ENCODE data around the gene PARD6B. TPM values are rescaled to one million over a fixed set of nuclear protein-coding genes. Genes with fewer than 3 reads are reported as not detected.
"Not testable (repeated sequence)": the region's sequence is repeated elsewhere in the genome, so short reads cannot be mapped to it uniquely, and the experiment has no call there.

The PARD6B gene
- total and polyA plus RNA-seq, 8 donors = 3.2 to 69.5 (median 10.6) TPM

DNA sequence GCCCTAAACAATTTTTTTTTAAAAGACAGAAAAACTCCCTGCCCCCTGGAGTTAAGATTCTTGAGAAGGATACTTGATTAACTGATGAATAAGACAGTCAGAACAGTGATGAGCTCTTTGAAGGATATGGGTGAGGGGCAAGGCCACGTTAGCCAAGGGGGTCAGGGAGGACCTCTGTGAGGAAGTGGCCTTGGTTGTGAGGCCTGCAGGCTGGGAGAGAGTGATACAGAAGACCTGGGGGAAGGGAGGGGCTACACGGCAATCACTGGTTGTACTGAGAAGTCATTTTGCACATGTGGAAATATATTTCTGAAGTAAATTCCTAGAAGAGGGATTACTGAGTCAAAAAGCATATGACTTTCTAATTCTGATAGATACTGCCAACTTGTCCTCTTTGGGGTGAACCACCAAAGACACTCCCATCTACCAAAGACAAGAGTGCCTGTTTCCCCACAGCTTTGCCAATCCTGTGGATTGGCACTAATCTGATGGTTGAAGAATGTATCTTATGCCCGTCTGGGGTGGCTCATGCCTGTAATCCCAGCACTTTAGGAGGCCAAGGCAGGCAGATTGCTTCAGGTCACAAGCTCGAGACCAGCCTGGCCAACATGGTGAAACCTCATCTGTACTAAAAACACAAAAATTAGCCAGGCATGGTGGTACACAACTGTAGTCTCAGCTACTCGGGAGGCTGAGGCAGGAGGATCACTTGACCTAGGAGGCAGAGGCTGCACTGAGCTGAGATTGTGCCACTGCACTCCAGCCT is 41.2 kb downstream of the PARD6B start:
- no peaks in the 10 kb centered on the region for H3K9me3 ChIP-seq
- intact Hi-C loops (cut with DNase I; ENCODE audit: low total_unique reads) = no loop called here
- H3K27ac ChIP-seq = no peak overlapping the region
- 77 to 84% (median 82%) methylated on average over 5 of the region's 5 CpGs for whole genome bisulfite sequencing, 5 donors
- no peak overlapping the region for H3K4me3 ChIP-seq
- DNase-seq = no peak
- TF ChIP-seq, protein P1, sequence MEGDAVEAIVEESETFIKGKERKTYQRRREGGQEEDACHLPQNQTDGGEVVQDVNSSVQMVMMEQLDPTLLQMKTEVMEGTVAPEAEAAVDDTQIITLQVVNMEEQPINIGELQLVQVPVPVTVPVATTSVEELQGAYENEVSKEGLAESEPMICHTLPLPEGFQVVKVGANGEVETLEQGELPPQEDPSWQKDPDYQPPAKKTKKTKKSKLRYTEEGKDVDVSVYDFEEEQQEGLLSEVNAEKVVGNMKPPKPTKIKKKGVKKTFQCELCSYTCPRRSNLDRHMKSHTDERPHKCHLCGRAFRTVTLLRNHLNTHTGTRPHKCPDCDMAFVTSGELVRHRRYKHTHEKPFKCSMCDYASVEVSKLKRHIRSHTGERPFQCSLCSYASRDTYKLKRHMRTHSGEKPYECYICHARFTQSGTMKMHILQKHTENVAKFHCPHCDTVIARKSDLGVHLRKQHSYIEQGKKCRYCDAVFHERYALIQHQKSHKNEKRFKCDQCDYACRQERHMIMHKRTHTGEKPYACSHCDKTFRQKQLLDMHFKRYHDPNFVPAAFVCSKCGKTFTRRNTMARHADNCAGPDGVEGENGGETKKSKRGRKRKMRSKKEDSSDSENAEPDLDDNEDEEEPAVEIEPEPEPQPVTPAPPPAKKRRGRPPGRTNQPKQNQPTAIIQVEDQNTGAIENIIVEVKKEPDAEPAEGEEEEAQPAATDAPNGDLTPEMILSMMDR (IDR thresholded peaks at IDR 0.05) = no peak
- no peak for TF ChIP-seq POLR2A (IDR thresholded peaks at IDR 0.05)
- no peak for TF ChIP-seq EP300 (IDR thresholded peaks at IDR 0.05)
- no peak for TF ChIP-seq POLR2AphosphoS5 (IDR thresholded peaks at IDR 0.05)
- H3K27me3 ChIP-seq = peaks cover 0 to 6% (median 0%) of the 10 kb centered on the region in 3 donors
- no peaks in the 10 kb centered on the region for H3K4me1 ChIP-seq
- no peaks in the 10 kb centered on the region for H3K36me3 ChIP-seq

DNA sequence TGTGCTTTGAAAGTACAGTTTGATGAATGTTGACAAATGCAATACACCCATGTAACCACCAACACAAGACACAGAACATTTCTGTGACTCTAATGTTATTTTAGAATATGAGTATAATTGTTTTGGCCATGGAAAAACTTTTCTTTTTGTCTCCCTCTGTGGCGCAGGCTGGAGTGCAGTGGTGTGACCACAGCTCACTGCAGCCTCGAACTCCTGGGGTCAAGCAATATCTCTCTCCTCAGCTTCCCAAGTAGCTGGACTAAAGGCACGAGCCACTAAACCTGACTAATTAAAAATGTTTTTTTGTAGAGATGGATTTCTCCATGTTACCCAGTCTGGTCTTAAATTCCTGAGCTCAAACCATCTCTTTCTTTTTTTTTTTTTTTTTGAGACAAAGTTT is 43.1 kb downstream of the PARD6B start:
- H3K9me3 ChIP-seq = no peaks in the 10 kb centered on the region
- H3K27ac ChIP-seq = no peak overlapping the region
- DNase-seq = no peak
- 62 to 83% (median 72%) methylated on average over 3 of the region's 3 CpGs for WGBS, 5 donors
- intact Hi-C loops (cut with DNase I; ENCODE audit: low total_unique reads) = no loop called here
- no peak overlapping the region for H3K4me3 ChIP-seq
- no peaks in the 10 kb centered on the region for H3K36me3 ChIP-seq
- H3K4me1 ChIP-seq = no peaks in the 10 kb centered on the region
- no peak for TF ChIP-seq POLR2A (IDR thresholded peaks at IDR 0.05)
- TF ChIP-seq, protein P1 (IDR thresholded peaks at IDR 0.05) = no peak
- no peak for TF ChIP-seq EP300 (IDR thresholded peaks at IDR 0.05)
- no peak for TF ChIP-seq POLR2AphosphoS5 (IDR thresholded peaks at IDR 0.05)
- peaks cover 0 to 16% (median 0%) of the 10 kb centered on the region in 3 donors for H3K27me3 ChIP-seq

DNA sequence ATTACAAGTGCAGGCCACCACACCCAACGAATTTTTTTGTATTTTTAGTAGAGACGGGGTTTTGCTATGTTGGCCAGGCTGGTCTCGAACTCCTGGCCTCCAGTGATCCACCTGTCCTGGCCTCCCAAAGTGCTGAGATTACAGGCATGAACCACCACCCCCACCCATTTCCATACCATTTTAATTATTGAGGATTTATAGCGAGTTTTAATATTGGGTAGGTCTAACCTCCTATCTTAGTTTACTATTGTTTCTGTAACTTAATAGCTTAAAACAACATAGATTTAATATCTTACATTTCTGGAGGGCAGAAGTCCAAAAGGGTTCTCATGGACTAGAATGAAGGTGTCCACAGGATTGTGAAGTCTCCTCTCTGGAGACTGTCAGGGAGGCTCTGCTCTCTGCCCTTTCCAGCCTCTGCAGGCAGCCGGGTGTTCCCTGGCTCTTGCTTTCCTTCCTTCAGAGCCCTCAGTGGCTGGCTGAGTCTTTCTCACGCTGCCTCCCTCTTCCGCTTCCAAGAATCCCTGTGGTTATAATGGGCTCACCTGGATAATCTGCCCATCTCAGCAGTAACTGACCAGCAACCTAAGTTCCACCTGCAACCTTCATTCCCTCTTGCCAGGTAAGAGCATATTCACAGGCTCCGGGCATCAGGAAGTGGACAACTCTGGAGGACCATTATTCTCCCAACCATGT is 44.9 kb downstream of the PARD6B start:
- Histone ChIP-seq H3K4me3 (no peak overlapping the region), H3K27ac (no peak overlapping the region), H3K4me1 (no peaks in the 10 kb centered on the region), H3K27me3 (peaks cover 0 to 16% (median 0%) of the 10 kb centered on the region in 3 donors), H3K9me3 (no peaks in the 10 kb centered on the region), H3K36me3 (no peaks in the 10 kb centered on the region)
- intact Hi-C loops (cut with DNase I; ENCODE audit: low total_unique reads) = no loop called here
- TF ChIP-seq, protein P1 (IDR thresholded peaks at IDR 0.05) = no peak
- TF ChIP-seq POLR2A (IDR thresholded peaks at IDR 0.05) (no peak), EP300 (IDR thresholded peaks at IDR 0.05) (no peak), POLR2AphosphoS5 (IDR thresholded peaks at IDR 0.05) (no peak)
- 61 to 75% (median 73%) methylated on average over 8 of the region's 8 CpGs for WGBS, 5 donors
- no peak for DNase-seq

DNA sequence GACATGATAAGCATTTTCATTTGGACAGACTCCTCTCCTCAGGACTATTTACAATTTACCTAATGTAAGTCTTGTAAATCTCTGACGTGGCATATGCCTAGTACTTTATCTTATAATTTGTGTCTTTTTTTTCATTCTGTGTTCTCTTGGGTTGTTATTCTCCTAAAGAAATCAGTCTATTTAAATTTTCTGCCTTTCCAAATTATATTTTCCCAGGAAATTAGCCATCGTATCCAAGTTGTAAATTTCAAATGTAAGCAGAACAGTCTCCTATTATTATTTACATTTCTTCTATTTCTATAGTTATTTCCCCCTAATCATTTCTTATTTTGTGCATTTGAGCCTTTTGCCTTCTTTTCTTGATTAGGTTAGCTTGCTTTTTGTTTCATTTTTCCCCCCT is 46.0 kb downstream of the PARD6B start:
- no peaks in the 10 kb centered on the region for H3K4me1 ChIP-seq
- no peak for TF ChIP-seq POLR2AphosphoS5 (IDR thresholded peaks at IDR 0.05)
- TF ChIP-seq EP300 (IDR thresholded peaks at IDR 0.05) = no peak
- TF ChIP-seq, protein P1 (IDR thresholded peaks at IDR 0.05) = no peak
- no peak for TF ChIP-seq POLR2A (IDR thresholded peaks at IDR 0.05)
- intact Hi-C loops (cut with DNase I; ENCODE audit: low total_unique reads) = no loop called here
- H3K9me3 ChIP-seq = no peaks in the 10 kb centered on the region
- peaks cover 0 to 16% (median 0%) of the 10 kb centered on the region in 3 donors for H3K27me3 ChIP-seq
- H3K36me3 ChIP-seq = no peaks in the 10 kb centered on the region
- no peak overlapping the region for H3K4me3 ChIP-seq
- 57 to 64% (median 61%) methylated on average over 2 of the region's 2 CpGs for WGBS, 5 donors
- no peak overlapping the region for H3K27ac ChIP-seq
- DNase-seq = no peak

DNA sequence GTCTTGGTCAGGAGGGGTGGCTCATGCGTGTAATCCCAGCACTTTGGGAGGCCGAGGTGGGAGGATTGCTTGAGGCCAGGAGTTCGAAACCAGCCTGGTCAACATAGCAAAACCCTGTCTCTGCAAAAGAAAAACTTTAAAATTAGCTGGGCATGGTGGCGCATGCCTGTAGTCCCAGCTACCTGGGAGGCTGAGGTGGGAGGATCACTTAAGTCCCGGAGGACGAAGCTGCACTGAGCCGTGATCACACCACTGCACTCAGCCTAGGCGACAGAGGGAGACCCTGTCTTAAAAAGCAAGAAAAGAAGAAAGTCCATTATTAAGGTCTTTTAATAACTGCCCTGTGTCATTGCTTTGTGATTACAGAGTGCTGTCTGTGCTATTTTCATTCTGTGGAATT is 47.6 kb downstream of the PARD6B start:
- DNase-seq; H3K27ac ChIP-seq; H3K36me3 ChIP-seq; H3K4me1 ChIP-seq; H3K9me3 ChIP-seq; H3K4me3 ChIP-seq; intact Hi-C loops (cut with DNase I; ENCODE audit: low total_unique reads): not testable (repeated sequence)
- peaks cover 0 to 16% (median 0%) of the 10 kb centered on the region in 3 donors for H3K27me3 ChIP-seq
- WGBS, 5 donors = 92 to 95% (median 95%) methylated on average over 8 of the region's 8 CpGs
